SK-N-SH treated with all-trans-retinoic acid at 6 μM for 48 hours (cell line): ENCODE data around the gene ABI3BP.

Experiments
- ATAC-seq: fragments of 200-7000 bp; cut with Tn5 transposase; 3 replicates; pipeline ENCODE4 v1.9.1; 2020; ENCODE audit warnings: mild to moderate bottlenecking, moderate library complexity
- ARNTL ChIP-seq: fragments of 450-650 bp; formaldehyde crosslinking; IDR thresholded peaks from 2 replicates; pipeline ENCODE4 v1.5.0; 2020; ENCODE audit warnings: low read depth, mild to moderate bottlenecking, moderate library complexity, borderline replicate concordance
- BACH2 ChIP-seq: fragments of 250-450 bp; sonication (Bioruptor Pico); IDR thresholded peaks from 2 replicates; pipeline ENCODE4 v1.9.0; 2021; ENCODE audit warnings: mild to moderate bottlenecking, borderline replicate concordance
- CREB5 ChIP-seq: fragments of 250-450 bp; sonication (Bioruptor Pico); IDR thresholded peaks from 2 replicates; pipeline ENCODE4 v1.5.1; 2020; ENCODE audit warnings: low read depth, mild to moderate bottlenecking, moderate library complexity
- CSDC2 ChIP-seq: fragments of 250-450 bp; sonication (Bioruptor Pico); IDR thresholded peaks from 2 replicates; pipeline ENCODE4 v1.5.0; 2020; ENCODE audit warnings: mild to moderate bottlenecking, moderate library complexity
- CSRNP3 ChIP-seq: fragments of 250-450 bp; sonication (Bioruptor Pico); IDR thresholded peaks from 2 replicates; pipeline ENCODE4 v1.5.1; 2021; ENCODE audit warnings: mild to moderate bottlenecking, moderate library complexity
- ESRRG ChIP-seq: fragments of 250-450 bp; sonication (Bioruptor Pico); IDR thresholded peaks from 2 replicates; pipeline ENCODE4 v1.6.1; 2021; ENCODE audit warnings: mild to moderate bottlenecking
- GLIS3 ChIP-seq: fragments of 250-450 bp; sonication (Bioruptor Pico); IDR thresholded peaks from 2 replicates; pipeline ENCODE4 v1.5.0; 2020; ENCODE audit warnings: mild to moderate bottlenecking, moderate library complexity
- OSR1 ChIP-seq: fragments of 250-450 bp; sonication (Bioruptor Pico); IDR thresholded peaks from 2 replicates; pipeline ENCODE4 v1.8.0; 2022; ENCODE audit warnings: moderate library complexity, mild to moderate bottlenecking, inconsistent platforms
- PATZ1 ChIP-seq: fragments of 250-450 bp; sonication (Bioruptor Pico); IDR thresholded peaks from 2 replicates; pipeline ENCODE4 v1.8.0; 2020; ENCODE audit warnings: mild to moderate bottlenecking, moderate library complexity, borderline replicate concordance
- POU6F1 ChIP-seq: fragments of 250-450 bp; sonication (Bioruptor Pico); IDR thresholded peaks from 2 replicates; pipeline ENCODE4 v1.8.0; 2021; ENCODE audit warnings: low read depth, mild to moderate bottlenecking, moderate library complexity, borderline replicate concordance
- PPARA ChIP-seq: fragments of 250-450 bp; sonication (Bioruptor Pico); IDR thresholded peaks from 2 replicates; pipeline ENCODE4 v1.5.0; 2020; ENCODE audit warnings: mild to moderate bottlenecking, borderline replicate concordance
- RARB ChIP-seq: fragments of 250-450 bp; sonication (Bioruptor Pico); IDR thresholded peaks from 2 replicates; pipeline ENCODE4 v1.8.0; 2021; ENCODE audit warnings: mild to moderate bottlenecking, moderate library complexity
- SNAI2 ChIP-seq: fragments of 250-450 bp; sonication (Bioruptor Pico); IDR thresholded peaks from 2 replicates; pipeline ENCODE4 v1.5.0; 2020; ENCODE audit warnings: mild to moderate bottlenecking, moderate library complexity
- TCF4 ChIP-seq: fragments of 250-450 bp; sonication (Bioruptor Pico); IDR thresholded peaks from 2 replicates; pipeline ENCODE4 v1.8.0; 2021; ENCODE audit warnings: mild to moderate bottlenecking, moderate library complexity, borderline replicate concordance
- TSHZ2 ChIP-seq: fragments of 250-450 bp; sonication (Bioruptor Pico); IDR thresholded peaks from 2 replicates; pipeline ENCODE4 v1.5.0; 2020; ENCODE audit warnings: mild to moderate bottlenecking, moderate library complexity
- ZC3H10 ChIP-seq: fragments of 250-450 bp; sonication (Bioruptor Pico); IDR thresholded peaks from 2 replicates; pipeline ENCODE4 v1.5.1; 2021; ENCODE audit warnings: mild to moderate bottlenecking, moderate library complexity
- ZFP3 ChIP-seq: fragments of 250-450 bp; sonication (Bioruptor Pico); IDR thresholded peaks from 2 replicates; pipeline ENCODE4 v1.5.0; 2020; ENCODE audit warnings: mild to moderate bottlenecking, moderate library complexity
- ZFP30 ChIP-seq: fragments of 450-650 bp; formaldehyde crosslinking; IDR thresholded peaks from 2 replicates; pipeline ENCODE4 v1.5.0; 2022; ENCODE audit warnings: mild to moderate bottlenecking, moderate library complexity
- ZNF70 ChIP-seq: fragments of 450-650 bp; formaldehyde crosslinking; IDR thresholded peaks from 2 replicates; pipeline ENCODE4 v1.5.0; 2020; ENCODE audit warnings: mild to moderate bottlenecking, moderate library complexity
- ZNF8 ChIP-seq: fragments of 450-650 bp; formaldehyde crosslinking; IDR thresholded peaks from 2 replicates; pipeline ENCODE4 v1.5.0; 2020; ENCODE audit warnings: mild to moderate bottlenecking, moderate library complexity

The ABI3BP gene

GRCh38 chr3:101011136-101011535 is 17.9 kb upstream of the ABI3BP start (continued):
- TF ChIP-seq TCF4: no peak
- no peak for TF ChIP-seq BACH2 (CRISPR knock-in tag)
- TF ChIP-seq ZFP30 (CRISPR knock-in tag): no peak

- TF ChIP-seq TSHZ2 (CRISPR knock-in tag) (no peak), TCF4 (no peak)
- no peak for ATAC-seq
These were observed 17.1 kb upstream of the ABI3BP start for GRCh38 chr3:101010296-101010695.

GRCh38 chr3:101009386-101009785 is 16.2 kb upstream of the ABI3BP start:
- ATAC-seq: no peak
- TF ChIP-seq PATZ1 (CRISPR knock-in tag): no peak
- TF ChIP-seq ESRRG: no peak
- TF ChIP-seq ZFP3 (CRISPR knock-in tag): no peak
- no peak for TF ChIP-seq ARNTL (CRISPR knock-in tag)
- no peak for TF ChIP-seq CSDC2 (CRISPR knock-in tag)
- no peak for TF ChIP-seq ZNF70 (CRISPR knock-in tag)
- TF ChIP-seq TSHZ2 (CRISPR knock-in tag): no peak
- TF ChIP-seq SNAI2: no peak
- TF ChIP-seq TCF4: no peak
- no peak for TF ChIP-seq RARB (CRISPR knock-in tag)
- no peak for TF ChIP-seq ZC3H10
- no peak for TF ChIP-seq OSR1
- TF ChIP-seq ZNF8 (CRISPR knock-in tag): no peak
- no peak for TF ChIP-seq GLIS3
- no peak for TF ChIP-seq POU6F1
- no peak for TF ChIP-seq ZFP30 (CRISPR knock-in tag)
- no peak for TF ChIP-seq PPARA (CRISPR knock-in tag)
- TF ChIP-seq CSRNP3 (CRISPR knock-in tag): no peak
- no peak for TF ChIP-seq BACH2 (CRISPR knock-in tag)

- TF ChIP-seq SNAI2 (no peak), ESRRG (no peak), CREB5 (no peak)
- TF ChIP-seq, all 23 proteins: peak for 0
These were observed 5.9 kb upstream of the ABI3BP start for GRCh38 chr3:100999160-100999559.

More at GRCh38 chr3:100999160-100999559, 5.9 kb upstream of the ABI3BP start:
- no peak for ATAC-seq
